Tibial nerve (tissue), 4 donors: ENCODE measurements around the gene IL25.
A peak's percentile ranks its signal among the peaks of the same experiment; 100 is the strongest.

Source experiments
- EP300 ChIP-seq, 2 donors: sonication (generic); formaldehyde crosslinking; IDR thresholded peaks; one replicate each; pipeline ENCODE4 v1.6.1; 2017; ENCODE audit warnings: antibody characterized with exemption in 2 of 2, mild to moderate bottlenecking in 1 of 2
- POLR2A ChIP-seq, 2 donors: fragments of 450-650 bp; IDR thresholded peaks; one replicate each; pipeline ENCODE4 v1.6.1; 2017; ENCODE audit warnings: antibody characterized with exemption in 2 of 2, mild to moderate bottlenecking in 2 of 2, moderate library complexity in 2 of 2
- TF ChIP-seq, protein P1 (sequence below), 5 experiments: fragments of 200-600 bp in 3 of 5; fragments of 450-650 bp in 2 of 5; sonication (generic) in 3 of 5; IDR thresholded peaks; one replicate each; pipeline ENCODE4 v1.5.1; 2016 to 2019; ENCODE audit warnings: antibody characterized with exemption in 5 of 5, mild to moderate bottlenecking in 3 of 5, moderate library complexity in 2 of 5

DNA sequence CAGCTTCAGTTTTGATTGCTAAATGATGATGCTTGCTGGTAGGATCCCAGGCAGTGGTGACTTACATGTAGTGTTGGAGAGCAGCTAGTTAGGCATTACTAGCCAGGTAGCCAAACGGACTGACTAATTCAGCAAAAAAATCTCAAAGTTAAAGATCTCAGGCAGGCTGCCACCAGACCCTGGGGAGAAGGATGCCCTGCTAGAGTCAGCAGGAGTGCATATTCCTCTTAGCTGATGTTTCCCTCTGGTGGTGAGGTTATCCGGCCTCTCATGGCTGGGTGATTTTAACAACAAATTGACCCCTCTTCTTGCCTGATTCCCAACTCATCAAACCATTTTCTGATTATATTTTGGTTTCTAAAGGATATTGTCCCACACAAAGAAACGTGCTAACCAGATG, 10.4 kb upstream of the IL25 start:
- TF ChIP-seq, protein P1, sequence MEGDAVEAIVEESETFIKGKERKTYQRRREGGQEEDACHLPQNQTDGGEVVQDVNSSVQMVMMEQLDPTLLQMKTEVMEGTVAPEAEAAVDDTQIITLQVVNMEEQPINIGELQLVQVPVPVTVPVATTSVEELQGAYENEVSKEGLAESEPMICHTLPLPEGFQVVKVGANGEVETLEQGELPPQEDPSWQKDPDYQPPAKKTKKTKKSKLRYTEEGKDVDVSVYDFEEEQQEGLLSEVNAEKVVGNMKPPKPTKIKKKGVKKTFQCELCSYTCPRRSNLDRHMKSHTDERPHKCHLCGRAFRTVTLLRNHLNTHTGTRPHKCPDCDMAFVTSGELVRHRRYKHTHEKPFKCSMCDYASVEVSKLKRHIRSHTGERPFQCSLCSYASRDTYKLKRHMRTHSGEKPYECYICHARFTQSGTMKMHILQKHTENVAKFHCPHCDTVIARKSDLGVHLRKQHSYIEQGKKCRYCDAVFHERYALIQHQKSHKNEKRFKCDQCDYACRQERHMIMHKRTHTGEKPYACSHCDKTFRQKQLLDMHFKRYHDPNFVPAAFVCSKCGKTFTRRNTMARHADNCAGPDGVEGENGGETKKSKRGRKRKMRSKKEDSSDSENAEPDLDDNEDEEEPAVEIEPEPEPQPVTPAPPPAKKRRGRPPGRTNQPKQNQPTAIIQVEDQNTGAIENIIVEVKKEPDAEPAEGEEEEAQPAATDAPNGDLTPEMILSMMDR (IDR thresholded peaks at IDR 0.05): peak in 3 of 5 experiments; percentile 10 to 30 (median 13)
- TF ChIP-seq POLR2A (IDR thresholded peaks at IDR 0.05) (no peak), EP300 (IDR thresholded peaks at IDR 0.05) (no peak)
